ENCODE results near the gene SEBOX.

DNA sequence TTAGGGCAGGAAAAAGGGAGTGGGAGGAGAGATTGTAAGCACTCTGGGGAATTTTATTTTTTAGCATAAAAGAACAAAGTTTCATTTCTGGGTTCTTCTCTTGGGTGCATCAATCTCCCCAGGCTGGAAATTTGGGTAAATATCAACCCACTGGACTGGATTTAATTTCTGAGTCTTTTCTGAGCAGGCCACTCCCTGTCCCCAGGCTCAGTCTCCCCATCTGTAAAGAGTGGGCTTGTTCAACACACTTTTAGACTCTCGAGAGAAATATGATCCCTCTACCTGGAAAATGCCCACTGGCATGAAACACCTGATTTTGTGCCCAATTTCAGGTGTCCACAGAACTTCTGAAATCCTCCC is 5.7 kb upstream of the SEBOX start:
- no peak for TF ChIP-seq ZNF660 (tag by site-specific recombination; IDR thresholded peaks at IDR 0.05)
- TF ChIP-seq, protein P1, sequence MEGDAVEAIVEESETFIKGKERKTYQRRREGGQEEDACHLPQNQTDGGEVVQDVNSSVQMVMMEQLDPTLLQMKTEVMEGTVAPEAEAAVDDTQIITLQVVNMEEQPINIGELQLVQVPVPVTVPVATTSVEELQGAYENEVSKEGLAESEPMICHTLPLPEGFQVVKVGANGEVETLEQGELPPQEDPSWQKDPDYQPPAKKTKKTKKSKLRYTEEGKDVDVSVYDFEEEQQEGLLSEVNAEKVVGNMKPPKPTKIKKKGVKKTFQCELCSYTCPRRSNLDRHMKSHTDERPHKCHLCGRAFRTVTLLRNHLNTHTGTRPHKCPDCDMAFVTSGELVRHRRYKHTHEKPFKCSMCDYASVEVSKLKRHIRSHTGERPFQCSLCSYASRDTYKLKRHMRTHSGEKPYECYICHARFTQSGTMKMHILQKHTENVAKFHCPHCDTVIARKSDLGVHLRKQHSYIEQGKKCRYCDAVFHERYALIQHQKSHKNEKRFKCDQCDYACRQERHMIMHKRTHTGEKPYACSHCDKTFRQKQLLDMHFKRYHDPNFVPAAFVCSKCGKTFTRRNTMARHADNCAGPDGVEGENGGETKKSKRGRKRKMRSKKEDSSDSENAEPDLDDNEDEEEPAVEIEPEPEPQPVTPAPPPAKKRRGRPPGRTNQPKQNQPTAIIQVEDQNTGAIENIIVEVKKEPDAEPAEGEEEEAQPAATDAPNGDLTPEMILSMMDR (tag by site-specific recombination; IDR thresholded peaks at IDR 0.05): no peak
- no peak for TF ChIP-seq ZBTB17 (tag by site-specific recombination; IDR thresholded peaks at IDR 0.05)
- TF ChIP-seq KLF9 (tag by site-specific recombination; IDR thresholded peaks at IDR 0.05; ENCODE audit: low read depth): no peak
- no peak for TF ChIP-seq TCF7L2 (IDR thresholded peaks at IDR 0.05; ENCODE audit: borderline replicate concordance, low read depth, low read length)
- no peak for TF ChIP-seq ZNF785 (tag by site-specific recombination; IDR thresholded peaks at IDR 0.05)
- TF ChIP-seq, protein P2, sequence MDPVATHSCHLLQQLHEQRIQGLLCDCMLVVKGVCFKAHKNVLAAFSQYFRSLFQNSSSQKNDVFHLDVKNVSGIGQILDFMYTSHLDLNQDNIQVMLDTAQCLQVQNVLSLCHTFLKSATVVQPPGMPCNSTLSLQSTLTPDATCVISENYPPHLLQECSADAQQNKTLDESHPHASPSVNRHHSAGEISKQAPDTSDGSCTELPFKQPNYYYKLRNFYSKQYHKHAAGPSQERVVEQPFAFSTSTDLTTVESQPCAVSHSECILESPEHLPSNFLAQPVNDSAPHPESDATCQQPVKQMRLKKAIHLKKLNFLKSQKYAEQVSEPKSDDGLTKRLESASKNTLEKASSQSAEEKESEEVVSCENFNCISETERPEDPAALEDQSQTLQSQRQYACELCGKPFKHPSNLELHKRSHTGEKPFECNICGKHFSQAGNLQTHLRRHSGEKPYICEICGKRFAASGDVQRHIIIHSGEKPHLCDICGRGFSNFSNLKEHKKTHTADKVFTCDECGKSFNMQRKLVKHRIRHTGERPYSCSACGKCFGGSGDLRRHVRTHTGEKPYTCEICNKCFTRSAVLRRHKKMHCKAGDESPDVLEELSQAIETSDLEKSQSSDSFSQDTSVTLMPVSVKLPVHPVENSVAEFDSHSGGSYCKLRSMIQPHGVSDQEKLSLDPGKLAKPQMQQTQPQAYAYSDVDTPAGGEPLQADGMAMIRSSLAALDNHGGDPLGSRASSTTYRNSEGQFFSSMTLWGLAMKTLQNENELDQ (tag by site-specific recombination; IDR thresholded peaks at IDR 0.05; ENCODE audit: low read depth): no peak
- no peak for TF ChIP-seq ZBTB1 (tag by site-specific recombination; IDR thresholded peaks at IDR 0.05)
- TF ChIP-seq, protein P3, sequence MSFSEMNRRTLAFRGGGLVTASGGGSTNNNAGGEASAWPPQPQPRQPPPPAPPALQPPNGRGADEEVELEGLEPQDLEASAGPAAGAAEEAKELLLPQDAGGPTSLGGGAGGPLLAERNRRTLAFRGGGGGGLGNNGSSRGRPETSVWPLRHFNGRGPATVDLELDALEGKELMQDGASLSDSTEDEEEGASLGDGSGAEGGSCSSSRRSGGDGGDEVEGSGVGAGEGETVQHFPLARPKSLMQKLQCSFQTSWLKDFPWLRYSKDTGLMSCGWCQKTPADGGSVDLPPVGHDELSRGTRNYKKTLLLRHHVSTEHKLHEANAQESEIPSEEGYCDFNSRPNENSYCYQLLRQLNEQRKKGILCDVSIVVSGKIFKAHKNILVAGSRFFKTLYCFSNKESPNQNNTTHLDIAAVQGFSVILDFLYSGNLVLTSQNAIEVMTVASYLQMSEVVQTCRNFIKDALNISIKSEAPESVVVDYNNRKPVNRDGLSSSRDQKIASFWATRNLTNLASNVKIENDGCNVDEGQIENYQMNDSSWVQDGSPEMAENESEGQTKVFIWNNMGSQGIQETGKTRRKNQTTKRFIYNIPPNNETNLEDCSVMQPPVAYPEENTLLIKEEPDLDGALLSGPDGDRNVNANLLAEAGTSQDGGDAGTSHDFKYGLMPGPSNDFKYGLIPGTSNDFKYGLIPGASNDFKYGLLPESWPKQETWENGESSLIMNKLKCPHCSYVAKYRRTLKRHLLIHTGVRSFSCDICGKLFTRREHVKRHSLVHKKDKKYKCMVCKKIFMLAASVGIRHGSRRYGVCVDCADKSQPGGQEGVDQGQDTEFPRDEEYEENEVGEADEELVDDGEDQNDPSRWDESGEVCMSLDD (tag by site-specific recombination; IDR thresholded peaks at IDR 0.05): no peak
- TF ChIP-seq ZNF341 (tag by site-specific recombination; IDR thresholded peaks at IDR 0.05; ENCODE audit: low read depth): no peak
- TF ChIP-seq, protein P4, sequence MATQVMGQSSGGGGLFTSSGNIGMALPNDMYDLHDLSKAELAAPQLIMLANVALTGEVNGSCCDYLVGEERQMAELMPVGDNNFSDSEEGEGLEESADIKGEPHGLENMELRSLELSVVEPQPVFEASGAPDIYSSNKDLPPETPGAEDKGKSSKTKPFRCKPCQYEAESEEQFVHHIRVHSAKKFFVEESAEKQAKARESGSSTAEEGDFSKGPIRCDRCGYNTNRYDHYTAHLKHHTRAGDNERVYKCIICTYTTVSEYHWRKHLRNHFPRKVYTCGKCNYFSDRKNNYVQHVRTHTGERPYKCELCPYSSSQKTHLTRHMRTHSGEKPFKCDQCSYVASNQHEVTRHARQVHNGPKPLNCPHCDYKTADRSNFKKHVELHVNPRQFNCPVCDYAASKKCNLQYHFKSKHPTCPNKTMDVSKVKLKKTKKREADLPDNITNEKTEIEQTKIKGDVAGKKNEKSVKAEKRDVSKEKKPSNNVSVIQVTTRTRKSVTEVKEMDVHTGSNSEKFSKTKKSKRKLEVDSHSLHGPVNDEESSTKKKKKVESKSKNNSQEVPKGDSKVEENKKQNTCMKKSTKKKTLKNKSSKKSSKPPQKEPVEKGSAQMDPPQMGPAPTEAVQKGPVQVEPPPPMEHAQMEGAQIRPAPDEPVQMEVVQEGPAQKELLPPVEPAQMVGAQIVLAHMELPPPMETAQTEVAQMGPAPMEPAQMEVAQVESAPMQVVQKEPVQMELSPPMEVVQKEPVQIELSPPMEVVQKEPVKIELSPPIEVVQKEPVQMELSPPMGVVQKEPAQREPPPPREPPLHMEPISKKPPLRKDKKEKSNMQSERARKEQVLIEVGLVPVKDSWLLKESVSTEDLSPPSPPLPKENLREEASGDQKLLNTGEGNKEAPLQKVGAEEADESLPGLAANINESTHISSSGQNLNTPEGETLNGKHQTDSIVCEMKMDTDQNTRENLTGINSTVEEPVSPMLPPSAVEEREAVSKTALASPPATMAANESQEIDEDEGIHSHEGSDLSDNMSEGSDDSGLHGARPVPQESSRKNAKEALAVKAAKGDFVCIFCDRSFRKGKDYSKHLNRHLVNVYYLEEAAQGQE (tag by site-specific recombination; IDR thresholded peaks at IDR 0.05): no peak

Measured in HEK293 (cell line).